SK-N-SH (cell line): ENCODE measurements around the gene MEGF6.

Experiments used
- EP300 ChIP-seq, 2 experiments: IDR thresholded peaks; 2 replicates each; pipeline versions ENCODE4 v1.4.0 to v1.6.1; 2012; ENCODE audit warnings: borderline replicate concordance in 1 of 2, low read depth in 1 of 2, low read length in 1 of 2
- EZH2phosphoT487 ChIP-seq: fragments of 200-600 bp; sonication (generic); IDR thresholded peaks from 2 replicates; pipeline ENCODE4 v1.6.1; 2017; ENCODE audit warnings: low read depth, mixed run types, mild to moderate bottlenecking, antibody characterized with exemption, moderate library complexity, borderline replicate concordance
- FOXJ3 ChIP-seq: sonication (generic); formaldehyde crosslinking; IDR thresholded peaks from 2 replicates; pipeline ENCODE4 v1.5.1; 2020; ENCODE audit warnings: mild to moderate bottlenecking, missing genetic modification reagents
- FOXM1 ChIP-seq: IDR thresholded peaks from 2 replicates; pipeline ENCODE4 v1.4.0; 2012; ENCODE audit warnings: low read depth, mild to moderate bottlenecking
- POLR2AphosphoS5 ChIP-seq: IDR thresholded peaks from 2 replicates; pipeline ENCODE4 v1.6.1; 2012; ENCODE audit warnings: low read depth, low read length
- RAD21 ChIP-seq: IDR thresholded peaks from 2 replicates; pipeline ENCODE4 v1.6.1; 2012; ENCODE audit warnings: mild to moderate bottlenecking, low read length
- RXRA ChIP-seq: IDR thresholded peaks from 2 replicates; pipeline ENCODE4 v1.4.0; 2012; ENCODE audit warnings: low read depth, mild to moderate bottlenecking, borderline replicate concordance
- TCF12 ChIP-seq: IDR thresholded peaks from 2 replicates; pipeline ENCODE4 v1.4.0; 2012
- TF ChIP-seq, protein P1 (sequence below): fragments of 200-600 bp; sonication (generic); IDR thresholded peaks from 2 replicates; pipeline ENCODE4 v1.6.1; 2017; ENCODE audit warnings: antibody characterized with exemption, mild to moderate bottlenecking, moderate library complexity
- TF ChIP-seq, protein P2 (sequence below): IDR thresholded peaks from 2 replicates; pipeline ENCODE4; 2012

DNA sequence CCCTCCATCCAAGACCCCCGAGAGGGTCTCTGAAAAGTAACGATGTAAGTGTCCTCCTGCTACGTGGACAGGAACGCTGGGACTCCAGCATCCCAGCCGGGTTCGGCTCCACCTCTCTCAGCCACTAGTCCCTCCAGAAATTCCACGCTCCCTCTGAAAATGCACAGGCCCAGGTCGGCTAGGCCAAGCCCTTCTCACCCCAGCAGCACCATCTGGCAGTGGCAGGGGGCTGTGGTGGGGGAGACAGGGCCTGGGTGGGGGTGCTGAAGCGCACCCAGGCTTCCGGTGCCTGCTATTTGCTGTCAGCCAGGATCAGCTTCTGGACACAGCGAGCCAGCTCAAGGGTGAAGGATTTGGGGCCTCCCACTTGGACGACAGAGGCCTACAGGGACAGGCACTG, 83.5 kb downstream of the MEGF6 start:
- TF ChIP-seq EZH2phosphoT487 (no peak), RXRA (no peak), POLR2AphosphoS5 (no peak), EP300 (IDR thresholded peaks at IDR 0.05; ENCODE audit: borderline replicate concordance in 1 of 2, low read depth in 1 of 2, low read length in 1 of 2) (no peak), FOXJ3 (no peak), TCF12 (no peak), FOXM1 (no peak), RAD21 (no peak)
- TF ChIP-seq, protein P1, sequence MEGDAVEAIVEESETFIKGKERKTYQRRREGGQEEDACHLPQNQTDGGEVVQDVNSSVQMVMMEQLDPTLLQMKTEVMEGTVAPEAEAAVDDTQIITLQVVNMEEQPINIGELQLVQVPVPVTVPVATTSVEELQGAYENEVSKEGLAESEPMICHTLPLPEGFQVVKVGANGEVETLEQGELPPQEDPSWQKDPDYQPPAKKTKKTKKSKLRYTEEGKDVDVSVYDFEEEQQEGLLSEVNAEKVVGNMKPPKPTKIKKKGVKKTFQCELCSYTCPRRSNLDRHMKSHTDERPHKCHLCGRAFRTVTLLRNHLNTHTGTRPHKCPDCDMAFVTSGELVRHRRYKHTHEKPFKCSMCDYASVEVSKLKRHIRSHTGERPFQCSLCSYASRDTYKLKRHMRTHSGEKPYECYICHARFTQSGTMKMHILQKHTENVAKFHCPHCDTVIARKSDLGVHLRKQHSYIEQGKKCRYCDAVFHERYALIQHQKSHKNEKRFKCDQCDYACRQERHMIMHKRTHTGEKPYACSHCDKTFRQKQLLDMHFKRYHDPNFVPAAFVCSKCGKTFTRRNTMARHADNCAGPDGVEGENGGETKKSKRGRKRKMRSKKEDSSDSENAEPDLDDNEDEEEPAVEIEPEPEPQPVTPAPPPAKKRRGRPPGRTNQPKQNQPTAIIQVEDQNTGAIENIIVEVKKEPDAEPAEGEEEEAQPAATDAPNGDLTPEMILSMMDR = no peak
- TF ChIP-seq, protein P2, sequence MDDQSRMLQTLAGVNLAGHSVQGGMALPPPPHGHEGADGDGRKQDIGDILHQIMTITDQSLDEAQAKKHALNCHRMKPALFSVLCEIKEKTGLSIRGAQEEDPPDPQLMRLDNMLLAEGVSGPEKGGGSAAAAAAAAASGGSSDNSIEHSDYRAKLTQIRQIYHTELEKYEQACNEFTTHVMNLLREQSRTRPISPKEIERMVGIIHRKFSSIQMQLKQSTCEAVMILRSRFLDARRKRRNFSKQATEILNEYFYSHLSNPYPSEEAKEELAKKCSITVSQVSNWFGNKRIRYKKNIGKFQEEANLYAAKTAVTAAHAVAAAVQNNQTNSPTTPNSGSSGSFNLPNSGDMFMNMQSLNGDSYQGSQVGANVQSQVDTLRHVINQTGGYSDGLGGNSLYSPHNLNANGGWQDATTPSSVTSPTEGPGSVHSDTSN = no peak
